Parathyroid adenoma (tissue), 2 donors: ENCODE results near the gene N4BP2.

Source experiments
- H2AFZ ChIP-seq: fragments of 300-600 bp; sonication (generic); one replicate; pipeline ENCODE4 v1.7.0; 2017; ENCODE audit warnings: antibody characterized with exemption, mild to moderate bottlenecking
- H3K27ac ChIP-seq: fragments of 300-600 bp; sonication (generic); one replicate; pipeline ENCODE4 v1.7.0; 2017
- H3K27me3 ChIP-seq: fragments of 300-600 bp; sonication (generic); one replicate; pipeline ENCODE4 v1.7.0; 2017; ENCODE audit warnings: low read length; ENCODE audit not compliant: control insufficient read depth, insufficient read depth
- H3K36me3 ChIP-seq: fragments of 300-600 bp; sonication (generic); one replicate; pipeline ENCODE4 v1.7.0; 2017; ENCODE audit warnings: low read length; ENCODE audit not compliant: control insufficient read depth, insufficient read depth
- H3K4me1 ChIP-seq: fragments of 300-600 bp; sonication (generic); one replicate; pipeline ENCODE4 v1.7.0; 2017; ENCODE audit warnings: control low read depth
- H3K4me2 ChIP-seq: fragments of 300-600 bp; sonication (generic); one replicate; pipeline ENCODE4 v1.7.0; 2017; ENCODE audit warnings: low read length
- H3K4me3 ChIP-seq: fragments of 300-600 bp; sonication (generic); one replicate; pipeline ENCODE4 v1.7.0; 2017; ENCODE audit warnings: low read depth, low read length
- H3K79me2 ChIP-seq: fragments of 300-600 bp; sonication (generic); one replicate; pipeline ENCODE4 v1.7.0; 2017; ENCODE audit warnings: control low read depth
- H3K9ac ChIP-seq: fragments of 300-600 bp; sonication (generic); one replicate; pipeline ENCODE4 v1.7.0; 2017; ENCODE audit warnings: mild to moderate bottlenecking
- H3K9me3 ChIP-seq: fragments of 300-600 bp; sonication (generic); one replicate; pipeline ENCODE4 v1.7.0; 2017; ENCODE audit warnings: low read length; ENCODE audit not compliant: control insufficient read depth
- CTCF ChIP-seq: fragments of 300-600 bp; sonication (generic); IDR thresholded peaks from one replicate; pipeline ENCODE4 v1.7.0; 2017; ENCODE audit warnings: antibody characterized with exemption, mild to moderate bottlenecking
- donor health status: primary hyperparathyroidism.

The N4BP2 gene

GRCh38 chr4:40057586-40058091 is 989 bp downstream of the N4BP2 start:
- peak overlapping the region; percentile 96 for H3K27ac ChIP-seq
- peak overlapping the region; percentile 100 for H3K4me2 ChIP-seq
- H2AFZ ChIP-seq = peak overlapping the region; percentile 92
- H3K36me3 ChIP-seq = no peaks in the 10 kb centered on the region
- no peaks in the 10 kb centered on the region for H3K79me2 ChIP-seq
- peak overlapping the region; percentile 96 for H3K4me3 ChIP-seq
- no peak for TF ChIP-seq CTCF
- peak overlapping the region; percentile 92 for H3K9ac ChIP-seq
- H3K27me3 ChIP-seq = no peaks in the 10 kb centered on the region
- H3K4me1 ChIP-seq = no peaks in the 10 kb centered on the region
- no peaks in the 10 kb centered on the region for H3K9me3 ChIP-seq

- no peak overlapping the region for H3K9ac ChIP-seq
- H3K27ac ChIP-seq = peak overlapping the region; percentile 96
- no peaks in the 10 kb centered on the region for H3K36me3 ChIP-seq
- H3K79me2 ChIP-seq = no peaks in the 10 kb centered on the region
- no peaks in the 10 kb centered on the region for H3K4me1 ChIP-seq
- no peak for TF ChIP-seq CTCF
- H3K4me2 ChIP-seq = peak overlapping the region; percentile 100
- H3K9me3 ChIP-seq = no peaks in the 10 kb centered on the region
- H3K4me3 ChIP-seq = peak overlapping the region; percentile 96
- peak overlapping the region; percentile 89 for H2AFZ ChIP-seq
- H3K27me3 ChIP-seq = no peaks in the 10 kb centered on the region
Measured at GRCh38 chr4:40058121-40058520, 1.5 kb downstream of the N4BP2 start.

GRCh38 chr4:40058854-40059253 is 2.2 kb downstream of the N4BP2 start:
- H3K4me1 ChIP-seq = no peaks in the 10 kb centered on the region
- H3K9ac ChIP-seq = no peak overlapping the region
- no peak overlapping the region for H2AFZ ChIP-seq
- no peak overlapping the region for H3K4me3 ChIP-seq
- H3K9me3 ChIP-seq = no peaks in the 10 kb centered on the region
- no peak overlapping the region for H3K4me2 ChIP-seq
- TF ChIP-seq CTCF = no peak
- H3K79me2 ChIP-seq = no peaks in the 10 kb centered on the region
- H3K27ac ChIP-seq = no peak overlapping the region
- H3K27me3 ChIP-seq = no peaks in the 10 kb centered on the region
- H3K36me3 ChIP-seq = no peaks in the 10 kb centered on the region

- H3K79me2 ChIP-seq = no peaks in the 10 kb centered on the region
- H3K9me3 ChIP-seq = no peaks in the 10 kb centered on the region
- no peaks in the 10 kb centered on the region for H3K4me1 ChIP-seq
- H3K36me3 ChIP-seq = no peaks in the 10 kb centered on the region
- H3K9ac ChIP-seq = no peak overlapping the region
- no peaks in the 10 kb centered on the region for H3K27me3 ChIP-seq
- TF ChIP-seq CTCF = no peak
- no peak overlapping the region for H2AFZ ChIP-seq
- H3K4me3 ChIP-seq = no peak overlapping the region
- H3K27ac ChIP-seq = no peak overlapping the region
- no peak overlapping the region for H3K4me2 ChIP-seq
Measured at GRCh38 chr4:40059362-40059761, 2.7 kb downstream of the N4BP2 start.

GRCh38 chr4:40065010-40065409 is 8.4 kb downstream of the N4BP2 start:
- no peaks in the 10 kb centered on the region for H3K79me2 ChIP-seq
- H3K4me3 ChIP-seq = no peak overlapping the region
- H3K4me2 ChIP-seq = no peak overlapping the region
- H3K9ac ChIP-seq = no peak overlapping the region
- no peak overlapping the region for H3K27ac ChIP-seq
- no peaks in the 10 kb centered on the region for H3K9me3 ChIP-seq
- TF ChIP-seq CTCF = no peak
- no peaks in the 10 kb centered on the region for H3K36me3 ChIP-seq
- no peaks in the 10 kb centered on the region for H3K4me1 ChIP-seq
- H2AFZ ChIP-seq = no peak overlapping the region
- no peaks in the 10 kb centered on the region for H3K27me3 ChIP-seq
